Fibroblast of the aortic adventitia (primary cell): ENCODE data around the gene NLRC5. TPM values are rescaled to one million over a fixed set of nuclear protein-coding genes. Genes with fewer than 3 reads are reported as not detected.

Experiments
- DNase-seq: peaks from one replicate; pipeline ENCODE4 v3.0.0-alpha.2; 2010; ENCODE audit warnings: low read depth
- H3K4me3 ChIP-seq: 2 replicates; pipeline ENCODE4 v1.5.1; 2011; ENCODE audit warnings: low read depth, mild to moderate bottlenecking, control low read depth, low read length, moderate library complexity
- total RNA-seq: library from RNA; depleted of rRNA; stranded (reverse); fragments of >200 nt; gene quantifications from 2 replicates; pipeline ENCODE4 v1.2.3, GENCODE V29; 2012; ENCODE audit warnings: low replicate concordance
- TF ChIP-seq, protein P1 (sequence below): IDR thresholded peaks from 2 replicates; pipeline ENCODE4 v1.5.1; 2011; ENCODE audit warnings: mild to moderate bottlenecking, low read length, control low read depth, inconsistent platforms; ENCODE audit not compliant: insufficient read depth

NLRC5 gene
- total RNA-seq, 1 donor = 31.0 TPM

DNA sequence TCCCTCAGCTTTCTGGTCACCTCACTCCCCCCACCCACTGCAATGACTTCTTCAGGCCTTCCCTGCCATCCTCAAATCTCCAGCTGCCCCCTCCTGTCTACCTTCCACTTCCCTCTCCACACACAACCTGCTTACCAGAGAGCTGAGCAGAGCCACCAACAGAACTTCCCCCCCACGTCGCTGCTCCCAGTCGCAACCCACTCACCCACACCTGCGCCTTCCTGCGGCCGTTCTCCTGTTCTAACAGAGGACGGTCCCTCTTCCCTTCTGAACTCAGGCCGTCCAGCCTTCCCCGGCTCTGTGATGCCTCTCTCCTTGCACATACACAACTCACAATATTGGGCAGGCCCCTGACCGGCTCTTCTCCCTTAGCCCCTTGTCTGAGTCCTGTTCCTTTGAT lies 13.6 kb upstream of the NLRC5 start:
- TF ChIP-seq, protein P1, sequence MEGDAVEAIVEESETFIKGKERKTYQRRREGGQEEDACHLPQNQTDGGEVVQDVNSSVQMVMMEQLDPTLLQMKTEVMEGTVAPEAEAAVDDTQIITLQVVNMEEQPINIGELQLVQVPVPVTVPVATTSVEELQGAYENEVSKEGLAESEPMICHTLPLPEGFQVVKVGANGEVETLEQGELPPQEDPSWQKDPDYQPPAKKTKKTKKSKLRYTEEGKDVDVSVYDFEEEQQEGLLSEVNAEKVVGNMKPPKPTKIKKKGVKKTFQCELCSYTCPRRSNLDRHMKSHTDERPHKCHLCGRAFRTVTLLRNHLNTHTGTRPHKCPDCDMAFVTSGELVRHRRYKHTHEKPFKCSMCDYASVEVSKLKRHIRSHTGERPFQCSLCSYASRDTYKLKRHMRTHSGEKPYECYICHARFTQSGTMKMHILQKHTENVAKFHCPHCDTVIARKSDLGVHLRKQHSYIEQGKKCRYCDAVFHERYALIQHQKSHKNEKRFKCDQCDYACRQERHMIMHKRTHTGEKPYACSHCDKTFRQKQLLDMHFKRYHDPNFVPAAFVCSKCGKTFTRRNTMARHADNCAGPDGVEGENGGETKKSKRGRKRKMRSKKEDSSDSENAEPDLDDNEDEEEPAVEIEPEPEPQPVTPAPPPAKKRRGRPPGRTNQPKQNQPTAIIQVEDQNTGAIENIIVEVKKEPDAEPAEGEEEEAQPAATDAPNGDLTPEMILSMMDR = no peak
- no peak for DNase-seq

GRCh38 chr16:56977216-56977615 lies 12.1 kb upstream of the NLRC5 start:
- TF ChIP-seq, protein P1 = no peak
- H3K4me3 ChIP-seq = no peak overlapping the region
- no peak for DNase-seq

More for the DNA sequence above, 13.6 kb upstream of the NLRC5 start:
- no peak overlapping the region for H3K4me3 ChIP-seq

GRCh38 chr16:56977823-56978430 lies 11.4 kb upstream of the NLRC5 start:
- DNase-seq = no peak
- TF ChIP-seq, protein P1 = no peak
- no peak overlapping the region for H3K4me3 ChIP-seq

DNA sequence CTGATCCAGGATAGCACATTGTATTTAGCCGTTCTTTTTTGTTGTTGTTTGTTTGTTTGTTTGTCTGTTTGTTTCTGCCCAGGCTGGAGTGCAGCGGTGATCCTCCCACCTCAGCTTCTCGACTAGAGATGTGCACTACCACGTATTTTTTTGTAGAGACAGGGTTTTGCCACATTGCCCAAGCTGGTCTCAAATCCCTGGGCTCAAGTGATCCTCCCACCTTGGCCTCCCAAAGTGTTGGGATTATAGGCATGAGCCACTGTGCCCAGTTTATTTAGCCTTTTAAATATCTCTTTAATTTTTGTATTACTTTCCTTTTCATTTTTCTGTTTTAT lies 9.2 kb upstream of the NLRC5 start:
- H3K4me3 ChIP-seq = no peak overlapping the region
- DNase-seq = no peak
- TF ChIP-seq, protein P1 = no peak

DNA sequence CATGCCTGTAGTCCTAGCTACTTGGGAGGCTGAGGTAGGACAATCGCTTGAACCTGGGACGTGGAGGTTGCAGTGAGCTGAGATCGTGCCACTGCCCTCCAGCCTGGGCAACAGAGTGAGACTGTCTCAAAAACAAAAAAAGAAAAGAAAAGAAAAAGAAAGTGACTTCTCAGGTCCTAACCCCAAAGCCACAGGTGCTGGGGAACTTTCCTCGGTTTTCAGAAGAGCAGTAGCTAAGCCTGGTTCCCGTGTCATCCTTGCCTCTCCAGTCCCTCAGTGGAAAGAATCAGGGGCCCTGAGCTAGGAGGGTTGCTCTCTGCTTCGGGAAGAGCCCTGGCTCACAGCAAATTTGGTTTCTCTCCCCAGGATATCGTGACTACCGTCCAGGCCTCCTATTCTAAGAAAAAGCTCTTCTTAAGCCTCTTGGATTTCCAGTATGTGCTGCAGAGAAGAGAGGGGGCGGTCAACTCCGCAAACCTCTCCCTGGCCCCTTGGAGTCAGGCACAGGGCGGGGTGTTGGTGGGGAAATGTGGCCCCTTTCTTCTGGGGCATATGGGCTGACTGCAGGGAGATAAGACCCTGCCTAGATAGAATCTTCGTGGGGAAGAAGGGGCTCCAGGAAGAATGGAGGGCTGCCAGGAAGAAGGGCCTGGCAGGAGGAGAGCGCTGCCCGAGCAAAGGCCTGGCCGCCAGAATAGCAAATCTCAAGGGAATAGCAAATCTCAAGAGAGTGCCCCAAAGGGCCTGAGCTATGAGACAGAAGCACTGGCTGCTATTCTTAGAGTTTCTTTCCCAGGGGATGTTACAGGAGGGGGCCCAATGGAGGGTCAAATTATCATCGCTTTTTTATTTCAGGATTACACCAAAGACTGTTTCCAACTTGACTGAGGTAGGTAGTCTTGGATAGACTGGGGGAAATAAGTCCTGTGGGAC lies 8.3 kb upstream of the NLRC5 start:
- no peak for DNase-seq
- no peak overlapping the region for H3K4me3 ChIP-seq
- TF ChIP-seq, protein P1 = no peak

GRCh38 chr16:56981729-56982271 lies 7.6 kb upstream of the NLRC5 start:
- TF ChIP-seq, protein P1 = no peak
- no peak for DNase-seq
- no peak overlapping the region for H3K4me3 ChIP-seq
